Measurements from ENCODE around the gene PSMB5.
"Not testable (repeated sequence)": the region's sequence is repeated elsewhere in the genome, so short reads cannot be mapped to it uniquely, and the experiment has no call there.

PSMB5 gene

GRCh38 chr14:23017091-23017490, 17.6 kb downstream of the PSMB5 start:
- DNase-seq (ENCODE audit: low read depth in 1 of 2, low spot score in 1 of 2): no peak

- no peak for DNase-seq (ENCODE audit: low read depth in 1 of 2, low spot score in 1 of 2)
Observed at GRCh38 chr14:23015618-23016017, 19.1 kb downstream of the PSMB5 start.

- not testable (repeated sequence) for DNase-seq (ENCODE audit: low read depth in 1 of 2, low spot score in 1 of 2)
Observed at GRCh38 chr14:23013749-23014054, 21.0 kb downstream of the PSMB5 start.

GRCh38 chr14:23013054-23013748, 21.5 kb downstream of the PSMB5 start:
- DNase-seq (ENCODE audit: low read depth in 1 of 2, low spot score in 1 of 2): no peak

- peak; percentile 49 to 70 for DNase-seq (ENCODE audit: low read depth in 1 of 2, low spot score in 1 of 2)
Observed at GRCh38 chr14:23009939-23010726, 24.6 kb downstream of the PSMB5 start, which contains the start of gene C14orf93. TSS of gene C14orf93 (minus strand) at chr14:23010143. CDS start at chr14:22999023, 11,120 bp downstream.

- DNase-seq (ENCODE audit: low read depth in 1 of 2, low spot score in 1 of 2): no peak
Observed at GRCh38 chr14:23009483-23009938, 25.2 kb downstream of the PSMB5 start.

GRCh38 chr14:23008831-23009230, 25.9 kb downstream of the PSMB5 start:
- no peak for DNase-seq (ENCODE audit: low read depth in 1 of 2, low spot score in 1 of 2)

GRCh38 chr14:23006544-23007419, 27.9 kb downstream of the PSMB5 start:
- peak; percentile 88 to 95 for DNase-seq (ENCODE audit: low read depth in 1 of 2, low spot score in 1 of 2)

GRCh38 chr14:23006188-23006534, 28.5 kb downstream of the PSMB5 start:
- DNase-seq (ENCODE audit: low read depth in 1 of 2, low spot score in 1 of 2): no peak

GRCh38 chr14:23005451-23006187, 29.1 kb downstream of the PSMB5 start:
- DNase-seq (ENCODE audit: low read depth in 1 of 2, low spot score in 1 of 2): no peak

- DNase-seq (ENCODE audit: low read depth in 1 of 2, low spot score in 1 of 2): not testable (repeated sequence)
Observed at GRCh38 chr14:23004274-23004673, 30.4 kb downstream of the PSMB5 start.

- DNase-seq (ENCODE audit: low read depth in 1 of 2, low spot score in 1 of 2): no peak
Observed at GRCh38 chr14:23002592-23002991, 32.1 kb downstream of the PSMB5 start.

GRCh38 chr14:23000860-23001259, 33.8 kb downstream of the PSMB5 start:
- no peak for DNase-seq (ENCODE audit: low read depth in 1 of 2, low spot score in 1 of 2)

- DNase-seq (ENCODE audit: low read depth in 1 of 2, low spot score in 1 of 2): no peak
Observed at GRCh38 chr14:22998329-22999012, 36.2 kb downstream of the PSMB5 start.

- no peak for DNase-seq (ENCODE audit: low read depth in 1 of 2, low spot score in 1 of 2)
Observed at GRCh38 chr14:22997676-22998323, 36.9 kb downstream of the PSMB5 start.

GRCh38 chr14:22996768-22997654, 37.7 kb downstream of the PSMB5 start:
- no peak for DNase-seq (ENCODE audit: low read depth in 1 of 2, low spot score in 1 of 2)

- DNase-seq (ENCODE audit: low read depth in 1 of 2, low spot score in 1 of 2): no peak
Observed at GRCh38 chr14:22995889-22996625, 38.6 kb downstream of the PSMB5 start.

- no peak for DNase-seq (ENCODE audit: low read depth in 1 of 2, low spot score in 1 of 2)
Observed at GRCh38 chr14:22994762-22995275, 39.9 kb downstream of the PSMB5 start.
